SK-N-SH (cell line): Measurements from ENCODE around the gene PKD2L1. TPM values are rescaled to one million over a fixed set of nuclear protein-coding genes. Genes with fewer than 3 reads are reported as not detected.

ENCODE experiments used
- CTCF ChIA-PET: fragments of 300-600, 350-600 bp; formaldehyde crosslinking; extraction: SDS; loops from one replicate; lab custom pipeline; 2021; lab: Yijun Ruan, JAX
- POLR2A ChIA-PET: fragments of 350-600 bp; sonication (Branson Sonifier 250); formaldehyde crosslinking; extraction: SDS; loops from one replicate; lab custom pipeline; 2020; ENCODE audit warnings: antibody characterized with exemption, inconsistent platforms; lab: Yijun Ruan, JAX
- DNase-seq: peaks from one replicate; pipeline ENCODE4 v3.0.0; 2012
- H2AFZ ChIP-seq: fragments of 200-600 bp; sonication (generic); 2 replicates; pipeline ENCODE4 v1.8.1; 2016; ENCODE audit warnings: antibody characterized with exemption, mild to moderate bottlenecking, low read depth
- H3F3A ChIP-seq: fragments of 200-600 bp; sonication (generic); replicated peaks from 2 replicates; pipeline ENCODE3; 2016; ENCODE audit warnings: antibody characterized with exemption, mild to moderate bottlenecking; ENCODE audit not compliant: insufficient read depth
- H3K27ac ChIP-seq, 2 experiments: fragments of 200-500 bp in 1 of 2; fragments of 200-600 bp in 1 of 2; sonication (Bioruptor generic) in 1 of 2; sonication (generic), shearing (Covaris generic) in 1 of 2; 2 replicates each; pipeline versions ENCODE4 v1.5.1 to v1.6.1; 2014 to 2016; ENCODE audit warnings: low read depth in 2 of 2, inconsistent platforms in 1 of 2, low read length in 1 of 2, mild to moderate bottlenecking in 1 of 2, mixed read lengths in 1 of 2
- H3K27me3 ChIP-seq: fragments of 200-600 bp; sonication (generic), shearing (Covaris generic); 2 replicates; pipeline ENCODE4 v1.6.1; 2016; ENCODE audit warnings: mixed run types; ENCODE audit not compliant: insufficient read depth
- H3K36me3 ChIP-seq, 2 experiments: fragments of 200-500 bp in 1 of 2; fragments of 200-600 bp in 1 of 2; sonication (Bioruptor generic) in 1 of 2; sonication (generic) in 1 of 2; replicated peaks in 1 of 2; 2 replicates each; pipeline versions ENCODE3 to v1.5.1; 2014 to 2016; ENCODE audit warnings: low read length in 1 of 2, mild to moderate bottlenecking in 1 of 2; ENCODE audit not compliant: insufficient read depth in 2 of 2, control insufficient read depth in 1 of 2
- H3K4me1 ChIP-seq, 2 experiments: fragments of 200-500 bp in 1 of 2; fragments of 200-600 bp in 1 of 2; sonication (Bioruptor generic) in 1 of 2; sonication (generic), shearing (Covaris generic) in 1 of 2; 2 replicates each; pipeline versions ENCODE4 v1.5.1 to v1.6.1; 2014 to 2016; ENCODE audit warnings: low read depth in 1 of 2, low read length in 1 of 2, mixed run types in 1 of 2; ENCODE audit not compliant: insufficient read depth in 2 of 2, control insufficient read depth in 1 of 2
- H3K4me2 ChIP-seq: fragments of 200-600 bp; sonication (generic), shearing (Covaris generic); 2 replicates; pipeline ENCODE4 v1.6.1; 2017; ENCODE audit warnings: mixed run types
- H3K4me3 ChIP-seq, 2 experiments: fragments of 200-500 bp in 1 of 2; fragments of 200-600 bp in 1 of 2; sonication (Bioruptor generic) in 1 of 2; sonication (generic), shearing (Covaris generic) in 1 of 2; 2 replicates each; pipeline versions ENCODE4 v1.5.1 to v1.8.1; 2014 to 2016; ENCODE audit warnings: low read depth in 2 of 2, inconsistent platforms in 1 of 2, low read length in 1 of 2, mild to moderate bottlenecking in 1 of 2, mixed read lengths in 1 of 2, moderate library complexity in 1 of 2
- H3K79me2 ChIP-seq: fragments of 200-600 bp; sonication (generic); 2 replicates; pipeline ENCODE4 v1.8.1; 2017; ENCODE audit warnings: mild to moderate bottlenecking; ENCODE audit not compliant: insufficient read depth
- H3K9ac ChIP-seq: fragments of 200-600 bp; sonication (generic); 2 replicates; pipeline ENCODE4 v1.6.1; 2017; ENCODE audit warnings: mixed run types
- H3K9me2 ChIP-seq: fragments of 200-600 bp; sonication (generic); 2 replicates; pipeline ENCODE4 v1.6.1; 2017; ENCODE audit warnings: mixed run types
- H3K9me3 ChIP-seq: fragments of 200-600 bp; sonication (generic); 2 replicates; pipeline ENCODE4 v1.6.1; 2017; ENCODE audit warnings: mixed run types, mild to moderate bottlenecking, moderate library complexity
- H4K20me1 ChIP-seq: fragments of 200-600 bp; sonication (generic); 2 replicates; pipeline ENCODE4 v1.6.1; 2017; ENCODE audit warnings: mild to moderate bottlenecking, mixed run types; ENCODE audit not compliant: insufficient read depth
- CHD2 ChIP-seq: fragments of 150-350 bp; IDR thresholded peaks from 2 replicates; pipeline ENCODE4 v1.6.1; 2018; ENCODE audit warnings: low read length; ENCODE audit not compliant: partially characterized antibody
- EP300 ChIP-seq, 2 experiments: IDR thresholded peaks; 2 replicates each; pipeline versions ENCODE4 v1.4.0 to v1.6.1; 2012; ENCODE audit warnings: borderline replicate concordance in 1 of 2, low read depth in 1 of 2, low read length in 1 of 2
- FOSL2 ChIP-seq: IDR thresholded peaks from 2 replicates; pipeline ENCODE4 v1.4.0; 2012; ENCODE audit warnings: low read depth, mild to moderate bottlenecking, moderate library complexity, borderline replicate concordance
- FOXJ3 ChIP-seq: sonication (generic); formaldehyde crosslinking; IDR thresholded peaks from 2 replicates; pipeline ENCODE4 v1.5.1; 2020; ENCODE audit warnings: mild to moderate bottlenecking, missing genetic modification reagents
- GABPA ChIP-seq: IDR thresholded peaks from 2 replicates; pipeline ENCODE4 v1.4.0; 2012; ENCODE audit warnings: low read depth, mild to moderate bottlenecking
- POLR2AphosphoS5 ChIP-seq: IDR thresholded peaks from 2 replicates; pipeline ENCODE4 v1.6.1; 2012; ENCODE audit warnings: low read depth, low read length
- RAD21 ChIP-seq: IDR thresholded peaks from 2 replicates; pipeline ENCODE4 v1.6.1; 2012; ENCODE audit warnings: mild to moderate bottlenecking, low read length
- RFX5 ChIP-seq: IDR thresholded peaks from 2 replicates; pipeline ENCODE4 v1.6.1; 2012; ENCODE audit warnings: mild to moderate bottlenecking, improper control_type of control experiment, low read length
- SMC3 ChIP-seq: IDR thresholded peaks from 2 replicates; pipeline ENCODE4 v1.6.1; 2012; ENCODE audit warnings: low read depth, low read length, improper control_type of control experiment
- TAF1 ChIP-seq: IDR thresholded peaks from 2 replicates; pipeline ENCODE4 v1.6.1; 2012; ENCODE audit warnings: low read depth, mild to moderate bottlenecking, low read length, moderate library complexity, borderline replicate concordance
- TCF12 ChIP-seq: IDR thresholded peaks from 2 replicates; pipeline ENCODE4 v1.4.0; 2012
- TEAD4 ChIP-seq: IDR thresholded peaks from 2 replicates; pipeline ENCODE4 v1.4.0; 2012; ENCODE audit warnings: mild to moderate bottlenecking, borderline replicate concordance; ENCODE audit not compliant: insufficient read depth
- WGBS: methylation state at CpG from one replicate; pipeline ENCODE4 v1.1.6; 2017; ENCODE audit warnings: low lambda C conversion rate; 5-methylcytosine and 5-hydroxymethylcytosine counted together
- polyA plus RNA-seq, 3 experiments: library from polyadenylated mRNA; depleted of rRNA; stranded (reverse); fragments of >200 nt; gene quantifications; 2 replicates each; pipeline ENCODE4 v1.2.3, GENCODE V29; 2012
- TF ChIP-seq, protein P1 (sequence below): fragments of 200-600 bp; sonication (generic); IDR thresholded peaks from 2 replicates; pipeline ENCODE4 v1.6.1; 2017; ENCODE audit warnings: antibody characterized with exemption, mild to moderate bottlenecking, moderate library complexity

PKD2L1 gene
- polyA plus RNA-seq, 1 of the 3 experiments (the other 2 are of a cell fraction) = not detected

DNA sequence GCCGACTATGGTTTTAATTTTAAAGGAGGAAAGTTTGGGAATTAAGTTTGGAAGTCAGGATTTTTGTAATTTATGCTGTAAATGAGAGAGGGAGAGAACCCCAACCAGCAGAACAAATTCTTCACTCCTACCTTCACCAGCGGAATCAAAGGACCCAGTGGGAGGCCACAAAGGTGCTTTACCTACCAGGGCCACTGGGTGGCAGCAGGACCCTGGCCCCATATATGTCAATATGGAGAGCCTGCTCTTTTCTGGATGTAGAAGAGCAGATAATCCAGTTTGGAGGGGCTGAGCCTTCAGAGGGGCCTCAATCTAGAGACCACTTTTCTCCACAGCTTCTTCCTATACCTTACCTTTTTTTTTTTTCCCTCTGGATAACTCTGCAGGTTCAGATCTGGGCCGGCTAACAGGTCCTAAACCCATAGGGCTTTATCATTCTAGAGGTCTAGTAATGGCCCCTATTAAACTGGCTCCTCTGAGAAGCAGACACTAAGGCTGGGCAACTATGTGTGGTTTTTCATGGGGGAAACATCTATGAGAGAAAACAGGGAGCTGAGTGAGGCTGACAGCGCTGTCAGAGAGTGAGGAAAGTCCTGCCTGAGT, 8.5 kb upstream of the PKD2L1 start:
- H3K4me2 ChIP-seq = no peak overlapping the region
- H4K20me1 ChIP-seq = no peaks in the 10 kb centered on the region
- 41% methylated on average over 4 of the region's 4 CpGs for WGBS
- DNase-seq = peak; percentile 78
- ChIA-PET CTCF (interaction anchor here (0.6 to 24.3 kb wide), 28 partner anchors 9 to 540 kb away, joined by 3 to 432 read pairs (median 4); partner anchors contain the start of genes PKD2L1 and SEC31B), POLR2A (no interaction called here)
- no peak overlapping the region for H2AFZ ChIP-seq
- H3K9me3 ChIP-seq = no peaks in the 10 kb centered on the region
- no peak overlapping the region; a peak in 1 of 4 replicates for H3K4me3 ChIP-seq
- H3K27me3 ChIP-seq = peaks cover 14% of the 10 kb centered on the region; the same call in 1 of the 2 replicates
- H3K27ac ChIP-seq = no peak overlapping the region
- no peaks in the 10 kb centered on the region for H3K79me2 ChIP-seq
- H3K36me3 ChIP-seq = no peaks in the 10 kb centered on the region
- no peak for TF ChIP-seq POLR2AphosphoS5
- no peak for TF ChIP-seq FOSL2
- TF ChIP-seq GABPA = no peak
- TF ChIP-seq TEAD4 = no peak
- peak; percentile 97 for TF ChIP-seq SMC3
- TF ChIP-seq RAD21 = peak; percentile 97
- TF ChIP-seq TAF1 = no peak
- TF ChIP-seq, protein P1, sequence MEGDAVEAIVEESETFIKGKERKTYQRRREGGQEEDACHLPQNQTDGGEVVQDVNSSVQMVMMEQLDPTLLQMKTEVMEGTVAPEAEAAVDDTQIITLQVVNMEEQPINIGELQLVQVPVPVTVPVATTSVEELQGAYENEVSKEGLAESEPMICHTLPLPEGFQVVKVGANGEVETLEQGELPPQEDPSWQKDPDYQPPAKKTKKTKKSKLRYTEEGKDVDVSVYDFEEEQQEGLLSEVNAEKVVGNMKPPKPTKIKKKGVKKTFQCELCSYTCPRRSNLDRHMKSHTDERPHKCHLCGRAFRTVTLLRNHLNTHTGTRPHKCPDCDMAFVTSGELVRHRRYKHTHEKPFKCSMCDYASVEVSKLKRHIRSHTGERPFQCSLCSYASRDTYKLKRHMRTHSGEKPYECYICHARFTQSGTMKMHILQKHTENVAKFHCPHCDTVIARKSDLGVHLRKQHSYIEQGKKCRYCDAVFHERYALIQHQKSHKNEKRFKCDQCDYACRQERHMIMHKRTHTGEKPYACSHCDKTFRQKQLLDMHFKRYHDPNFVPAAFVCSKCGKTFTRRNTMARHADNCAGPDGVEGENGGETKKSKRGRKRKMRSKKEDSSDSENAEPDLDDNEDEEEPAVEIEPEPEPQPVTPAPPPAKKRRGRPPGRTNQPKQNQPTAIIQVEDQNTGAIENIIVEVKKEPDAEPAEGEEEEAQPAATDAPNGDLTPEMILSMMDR = peak; percentile 90
- no peaks in the 10 kb centered on the region for H3K9me2 ChIP-seq
- peaks cover 0 to 12% of the 10 kb centered on the region in 2 experiments; a peak in 1 of 4 replicates for H3K4me1 ChIP-seq
- H3F3A ChIP-seq = no peaks in the 10 kb centered on the region
- no peak overlapping the region for H3K9ac ChIP-seq

GRCh38 chr10:100334762-100335161, 4.7 kb upstream of the PKD2L1 start:
- Histone ChIP-seq H2AFZ (no peak overlapping the region), H3K79me2 (no peaks in the 10 kb centered on the region), H4K20me1 (no peaks in the 10 kb centered on the region), H3K9me3 (no peaks in the 10 kb centered on the region), H3K36me3 (no peaks in the 10 kb centered on the region), H3K9ac (no peak overlapping the region), H3F3A (no peaks in the 10 kb centered on the region), H3K9me2 (no peaks in the 10 kb centered on the region), H3K4me1 (no peaks in the 10 kb centered on the region), H3K4me3 (no peak overlapping the region), H3K27ac (no peak overlapping the region), H3K27me3 (peaks cover 35% of the 10 kb centered on the region; the same call in 1 of the 2 replicates), H3K4me2 (no peak overlapping the region)
- ChIA-PET POLR2A (no interaction called here), CTCF (interaction anchor here (1.6 to 24.3 kb wide), 5 partner anchors 10 to 185 kb away, joined by 5 to 432 read pairs (median 8); partner anchors contain the start of gene SEC31B)
- WGBS = 52% methylated on average over 9 of the region's 9 CpGs
- DNase-seq = no peak
- no peak for TF ChIP-seq FOXJ3
- TF ChIP-seq RFX5 = no peak
- no peak for TF ChIP-seq SMC3
- no peak for TF ChIP-seq TCF12
- TF ChIP-seq RAD21 = no peak
- no peak for TF ChIP-seq CHD2
- TF ChIP-seq EP300 (IDR thresholded peaks at IDR 0.05; ENCODE audit: borderline replicate concordance in 1 of 2, low read depth in 1 of 2, low read length in 1 of 2) = no peak
